Esophagus squamous epithelium (tissue), 4 donors: Measurements from ENCODE around the gene UNCX.

Source experiments
- POLR2A ChIP-seq, 4 donors: fragments of 450-650 bp; IDR thresholded peaks; one replicate each; pipeline ENCODE4 v1.6.1; 2017; ENCODE audit warnings: antibody characterized with exemption in 4 of 4, mild to moderate bottlenecking in 4 of 4, moderate library complexity in 3 of 4
- TF ChIP-seq, protein P1 (sequence below), 6 experiments: fragments of 450-650 bp in 4 of 6; fragments of 200-600 bp in 2 of 6; sonication (generic) in 2 of 6; IDR thresholded peaks; one replicate each; pipeline ENCODE4 v1.5.1; 2016 to 2019; ENCODE audit warnings: antibody characterized with exemption in 6 of 6, mild to moderate bottlenecking in 4 of 6, moderate library complexity in 4 of 6

DNA sequence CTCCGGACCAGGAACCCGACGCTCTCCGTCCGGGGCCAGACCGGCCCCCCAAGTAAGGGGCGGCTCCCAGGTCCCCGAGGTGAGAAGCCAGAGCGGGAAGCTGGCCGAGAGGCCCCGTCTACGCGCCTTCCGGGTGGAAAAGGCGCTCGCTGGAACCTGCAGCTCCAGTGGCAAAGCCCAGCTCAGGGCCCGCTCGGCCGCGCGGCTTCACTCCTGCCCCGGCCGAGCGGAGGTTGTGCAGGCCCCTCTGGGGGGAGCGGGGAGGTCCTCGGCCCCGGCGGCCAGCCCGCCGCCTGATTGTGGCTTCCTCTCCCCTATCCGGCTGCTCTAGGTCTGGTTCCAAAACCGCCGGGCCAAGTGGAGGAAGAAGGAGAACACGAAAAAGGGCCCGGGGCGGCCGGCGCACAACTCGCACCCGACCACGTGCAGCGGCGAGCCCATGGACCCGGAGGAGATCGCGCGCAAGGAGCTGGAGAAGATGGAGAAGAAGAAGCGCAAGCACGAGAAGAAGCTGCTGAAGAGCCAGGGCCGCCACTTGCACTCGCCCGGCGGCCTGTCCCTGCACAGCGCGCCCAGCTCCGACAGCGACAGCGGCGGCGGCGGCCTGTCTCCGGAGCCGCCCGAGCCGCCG, 2.9 kb downstream of the UNCX start:
- TF ChIP-seq, protein P1, sequence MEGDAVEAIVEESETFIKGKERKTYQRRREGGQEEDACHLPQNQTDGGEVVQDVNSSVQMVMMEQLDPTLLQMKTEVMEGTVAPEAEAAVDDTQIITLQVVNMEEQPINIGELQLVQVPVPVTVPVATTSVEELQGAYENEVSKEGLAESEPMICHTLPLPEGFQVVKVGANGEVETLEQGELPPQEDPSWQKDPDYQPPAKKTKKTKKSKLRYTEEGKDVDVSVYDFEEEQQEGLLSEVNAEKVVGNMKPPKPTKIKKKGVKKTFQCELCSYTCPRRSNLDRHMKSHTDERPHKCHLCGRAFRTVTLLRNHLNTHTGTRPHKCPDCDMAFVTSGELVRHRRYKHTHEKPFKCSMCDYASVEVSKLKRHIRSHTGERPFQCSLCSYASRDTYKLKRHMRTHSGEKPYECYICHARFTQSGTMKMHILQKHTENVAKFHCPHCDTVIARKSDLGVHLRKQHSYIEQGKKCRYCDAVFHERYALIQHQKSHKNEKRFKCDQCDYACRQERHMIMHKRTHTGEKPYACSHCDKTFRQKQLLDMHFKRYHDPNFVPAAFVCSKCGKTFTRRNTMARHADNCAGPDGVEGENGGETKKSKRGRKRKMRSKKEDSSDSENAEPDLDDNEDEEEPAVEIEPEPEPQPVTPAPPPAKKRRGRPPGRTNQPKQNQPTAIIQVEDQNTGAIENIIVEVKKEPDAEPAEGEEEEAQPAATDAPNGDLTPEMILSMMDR (IDR thresholded peaks at IDR 0.05): no peak
- no peak for TF ChIP-seq POLR2A (IDR thresholded peaks at IDR 0.05)
